Dendritic cell treated with granulocyte-macrophage colony-stimulating factor and Interleukin-4, amounts not matched to agents 40 ng/mL and 50 ng/mL, for 4 days (primary cell): ENCODE data around the gene PLP1.

ENCODE experiments used
- H3K27ac Mint-ChIP-seq: one replicate; pipeline ENCODE4 v1.8.0; 2022; ENCODE audit warnings: mild to moderate bottlenecking, mixed read lengths
- H3K27me3 Mint-ChIP-seq: one replicate; pipeline ENCODE4 v1.8.0; 2022; ENCODE audit warnings: mild to moderate bottlenecking, mixed read lengths
- H3K36me3 Mint-ChIP-seq: one replicate; pipeline ENCODE4 v1.8.0; 2022; ENCODE audit warnings: low read depth, mixed read lengths
- H3K4me1 Mint-ChIP-seq: one replicate; pipeline ENCODE4 v1.8.0; 2022; ENCODE audit warnings: low read depth, mixed read lengths
- H3K4me3 Mint-ChIP-seq: one replicate; pipeline ENCODE4 v1.8.0; 2022; ENCODE audit warnings: mild to moderate bottlenecking, moderate library complexity, mixed read lengths
- H3K9me3 Mint-ChIP-seq: one replicate; pipeline ENCODE4 v1.8.0; 2022; ENCODE audit warnings: mixed read lengths
- intact Hi-C: fragments of 100-400 bp; cut with micrococcal nuclease; formaldehyde crosslinking; loops from one replicate; pipeline ENCODE4 v1.15.0; 2022

Gene PLP1, protein sequence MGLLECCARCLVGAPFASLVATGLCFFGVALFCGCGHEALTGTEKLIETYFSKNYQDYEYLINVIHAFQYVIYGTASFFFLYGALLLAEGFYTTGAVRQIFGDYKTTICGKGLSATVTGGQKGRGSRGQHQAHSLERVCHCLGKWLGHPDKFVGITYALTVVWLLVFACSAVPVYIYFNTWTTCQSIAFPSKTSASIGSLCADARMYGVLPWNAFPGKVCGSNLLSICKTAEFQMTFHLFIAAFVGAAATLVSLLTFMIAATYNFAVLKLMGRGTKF

DNA sequence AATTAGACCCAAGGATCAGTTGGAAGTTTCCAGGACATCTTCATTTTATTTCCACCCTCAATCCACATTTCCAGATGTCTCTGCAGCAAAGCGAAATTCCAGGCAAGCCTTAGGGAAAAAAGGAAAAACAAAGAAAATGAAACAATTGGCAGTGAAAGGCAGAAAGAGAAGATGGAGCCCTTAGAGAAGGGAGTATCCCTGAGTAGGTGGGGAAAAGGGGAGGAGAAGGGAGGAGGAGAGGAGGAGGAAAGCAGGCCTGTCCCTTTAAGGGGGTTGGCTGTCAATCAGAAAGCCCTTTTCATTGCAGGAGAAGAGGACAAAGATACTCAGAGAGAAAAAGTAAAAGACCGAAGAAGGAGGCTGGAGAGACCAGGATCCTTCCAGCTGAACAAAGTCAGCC lies at the start of gene PLP1:
Gene PLP1 (plus strand): TSS at position 295 of the 400 bp plus-strand sequence. CDS start 156 bp downstream, outside the sequence.
- H3K4me1 Mint-ChIP-seq: no peaks in the 10 kb centered on the region
- H3K9me3 Mint-ChIP-seq: no peaks in the 10 kb centered on the region
- intact Hi-C loops: no loop called here
- H3K27ac Mint-ChIP-seq: no peak within 1 kb of the TSS
- H3K27me3 Mint-ChIP-seq: no peaks in the 10 kb centered on the region
- H3K4me3 Mint-ChIP-seq: no peak within 1 kb of the TSS
- no peaks in the 10 kb centered on the region for H3K36me3 Mint-ChIP-seq

DNA sequence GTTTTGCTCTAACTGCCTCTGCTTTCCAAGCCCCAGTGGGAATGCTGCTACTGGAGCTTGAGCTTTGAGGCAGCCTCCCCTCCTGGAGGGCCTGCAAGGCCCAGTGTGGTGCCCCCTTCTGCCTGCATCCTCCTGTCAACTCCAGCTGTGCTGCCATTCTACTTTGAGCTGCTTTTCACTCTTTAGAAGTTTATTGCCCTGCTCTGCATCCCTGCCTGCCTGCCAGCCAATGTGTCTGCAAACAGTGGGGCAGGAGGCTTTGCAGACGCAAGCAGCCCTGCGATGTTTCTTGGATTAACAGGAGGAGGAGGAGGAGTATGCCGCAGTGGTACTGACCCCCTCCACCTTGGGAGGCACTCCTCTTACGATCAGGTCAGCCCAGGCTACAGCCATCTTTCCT lies 49.5 kb upstream of the PLP1 start:
- H3K27ac Mint-ChIP-seq: no peak overlapping the region
- peaks cover 30% of the 10 kb centered on the region for H3K4me1 Mint-ChIP-seq
- H3K36me3 Mint-ChIP-seq: no peaks in the 10 kb centered on the region
- H3K4me3 Mint-ChIP-seq: no peak overlapping the region
- intact Hi-C loops: no loop called here
- no peaks in the 10 kb centered on the region for H3K27me3 Mint-ChIP-seq
- no peaks in the 10 kb centered on the region for H3K9me3 Mint-ChIP-seq

DNA sequence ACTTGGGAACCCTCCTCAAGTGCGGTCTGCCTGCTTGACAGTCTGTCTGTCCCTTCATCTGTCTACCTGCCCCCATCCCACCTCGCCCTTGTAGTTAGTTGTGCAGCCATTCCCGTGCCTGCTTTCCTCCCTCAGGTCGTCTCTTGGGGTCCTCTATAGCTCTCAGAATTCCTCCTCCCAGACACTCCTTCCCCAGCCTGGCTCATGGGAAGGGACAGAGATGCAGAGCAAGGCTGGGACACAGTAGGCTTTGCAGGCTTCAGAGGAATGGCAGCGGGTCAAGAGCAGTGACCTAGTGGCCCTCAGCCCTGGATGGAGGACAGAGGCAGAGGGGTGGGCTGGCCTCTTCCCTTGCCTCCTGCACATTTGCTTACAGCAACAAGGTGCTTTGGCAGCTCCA lies 47.6 kb upstream of the PLP1 start:
- Mint-ChIP-seq H3K36me3 (no peaks in the 10 kb centered on the region), H3K27me3 (no peaks in the 10 kb centered on the region)
- intact Hi-C loops: no loop called here

DNA sequence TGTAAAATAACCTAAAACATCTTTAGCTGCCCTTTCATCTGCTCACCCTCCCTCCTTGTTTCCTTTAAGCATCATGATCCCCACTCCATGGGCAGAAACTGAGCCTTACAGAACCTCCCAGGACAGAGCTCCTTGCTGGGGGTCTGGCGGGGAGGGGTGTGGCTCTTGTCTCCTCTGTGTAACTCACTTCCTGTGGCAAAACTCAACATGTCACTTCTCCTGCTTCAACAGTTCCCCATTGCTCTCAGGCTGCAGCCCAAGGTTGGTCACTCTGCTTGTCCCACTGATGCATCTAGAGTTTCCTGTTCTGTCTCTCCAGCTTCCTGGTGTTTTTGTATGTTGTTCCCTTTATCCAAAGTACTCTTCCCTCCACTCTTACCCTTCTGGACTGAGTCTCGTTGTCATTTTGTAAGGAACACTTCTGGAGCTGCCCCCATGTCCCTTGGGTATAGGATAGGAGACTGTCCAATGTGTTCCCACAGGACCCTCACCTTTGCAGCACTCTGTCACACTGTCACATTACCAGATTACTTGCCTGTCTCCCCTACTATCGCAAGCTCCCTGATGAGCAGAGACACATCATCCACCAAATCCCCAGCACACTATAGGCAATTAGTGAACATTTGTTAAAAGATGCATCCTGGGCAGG lies 46.4 kb upstream of the PLP1 start:
- Mint-ChIP-seq H3K27me3 (no peaks in the 10 kb centered on the region), H3K36me3 (no peaks in the 10 kb centered on the region), H3K4me1 (peaks cover 31% of the 10 kb centered on the region), H3K27ac (peak overlapping the region; percentile 50), H3K4me3 (no peak overlapping the region), H3K9me3 (no peaks in the 10 kb centered on the region)
- intact Hi-C loops: no loop called here

More for the DNA sequence above, 47.6 kb upstream of the PLP1 start:
- Mint-ChIP-seq H3K4me1 (peaks cover 31% of the 10 kb centered on the region), H3K4me3 (no peak overlapping the region), H3K27ac (no peak overlapping the region), H3K9me3 (no peaks in the 10 kb centered on the region)

DNA sequence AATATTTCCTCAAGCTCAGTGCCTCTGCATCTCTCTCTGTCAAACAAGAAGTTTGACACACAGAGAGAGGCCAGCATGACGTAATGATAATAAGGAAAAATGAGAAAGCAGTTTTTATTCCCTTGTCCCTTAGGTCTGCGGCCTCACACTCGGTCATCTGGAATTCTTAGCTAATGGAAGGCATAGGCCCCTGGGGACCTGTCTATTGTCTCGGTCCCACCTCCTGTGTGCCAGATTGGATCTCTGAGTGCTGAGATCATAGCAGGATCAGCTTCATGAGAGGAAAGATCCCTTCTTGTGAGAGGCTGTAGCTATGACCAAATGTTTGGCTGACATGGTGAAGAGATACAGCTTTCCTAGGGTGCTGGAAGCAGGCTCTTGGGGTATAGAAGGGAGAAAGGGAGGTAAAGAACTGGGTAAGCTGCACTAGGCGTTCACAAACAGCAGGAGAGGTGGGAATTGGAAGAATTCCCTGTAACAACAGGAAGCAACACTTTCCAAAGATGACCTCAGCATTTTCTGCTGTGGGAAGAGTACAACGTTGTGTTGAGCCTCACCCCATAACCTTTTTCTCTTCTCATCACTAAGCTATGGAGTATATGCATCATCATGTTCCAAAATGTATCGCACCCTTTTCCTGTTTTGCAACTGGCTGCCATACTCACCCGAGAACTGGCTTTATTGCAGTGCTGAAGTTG lies 45.7 kb upstream of the PLP1 start:
- Mint-ChIP-seq H3K27me3 (no peaks in the 10 kb centered on the region), H3K4me1 (peaks cover 31% of the 10 kb centered on the region), H3K27ac (peak overlapping the region; percentile 24)

DNA sequence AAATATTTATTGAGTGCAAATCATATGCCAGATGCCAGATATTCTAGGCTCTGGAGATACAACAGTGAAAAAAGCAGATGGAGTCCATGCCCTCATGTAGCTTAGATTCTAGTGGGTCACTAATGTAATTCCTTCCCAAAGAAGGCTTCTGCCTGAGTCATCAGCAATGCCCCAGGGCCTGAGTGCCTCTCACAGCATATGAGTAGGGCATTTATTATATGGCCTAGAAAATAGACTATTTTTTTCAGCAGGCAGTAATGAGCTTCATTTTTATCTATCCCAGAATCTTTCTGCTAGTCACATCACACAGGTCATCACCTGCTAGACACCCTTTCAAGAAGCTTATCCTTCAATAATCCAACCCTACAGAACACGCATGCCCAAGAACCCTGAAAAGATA lies 43.6 kb upstream of the PLP1 start:
- no peaks in the 10 kb centered on the region for H3K36me3 Mint-ChIP-seq
- no peaks in the 10 kb centered on the region for H3K27me3 Mint-ChIP-seq
- no peak overlapping the region for H3K4me3 Mint-ChIP-seq
- H3K4me1 Mint-ChIP-seq: peaks cover 31% of the 10 kb centered on the region
- intact Hi-C loops: no loop called here
- no peaks in the 10 kb centered on the region for H3K9me3 Mint-ChIP-seq
- no peak overlapping the region for H3K27ac Mint-ChIP-seq

More for the DNA sequence above, 45.7 kb upstream of the PLP1 start:
- intact Hi-C loops: no loop called here
- no peak overlapping the region for H3K4me3 Mint-ChIP-seq
- no peaks in the 10 kb centered on the region for H3K36me3 Mint-ChIP-seq
- H3K9me3 Mint-ChIP-seq: no peaks in the 10 kb centered on the region

DNA sequence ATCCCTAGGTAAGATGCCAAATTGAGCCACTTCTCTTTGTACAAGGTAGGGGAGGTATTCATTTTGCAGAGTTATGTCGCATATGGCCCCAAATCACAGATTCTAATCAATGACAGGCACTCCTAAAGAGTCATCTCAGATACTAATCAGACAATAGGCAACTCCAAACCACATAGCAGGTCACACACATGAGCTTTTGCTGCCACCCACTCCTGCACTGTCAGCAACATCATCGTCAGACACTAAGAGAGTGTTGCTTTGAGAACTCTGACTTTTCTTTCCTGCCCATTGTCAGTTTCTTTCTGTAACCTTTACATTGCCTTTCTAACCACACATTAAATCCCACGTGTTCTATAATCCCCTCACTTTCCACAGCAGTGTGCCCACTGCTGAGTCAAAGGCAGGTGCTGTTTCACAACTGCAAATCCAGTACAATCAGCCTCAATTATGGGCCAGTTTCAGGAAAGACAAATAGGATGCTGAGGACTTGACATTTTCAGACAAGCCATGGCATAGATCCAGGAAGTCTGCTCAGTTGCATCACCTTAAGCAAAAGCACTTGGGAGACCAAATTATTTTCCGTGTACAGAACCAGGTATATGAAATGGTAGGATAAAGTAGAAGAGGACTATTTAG lies 42.4 kb upstream of the PLP1 start:
- no peak overlapping the region for H3K4me3 Mint-ChIP-seq
- no peaks in the 10 kb centered on the region for H3K27me3 Mint-ChIP-seq
- no peak overlapping the region for H3K27ac Mint-ChIP-seq
- no peaks in the 10 kb centered on the region for H3K36me3 Mint-ChIP-seq
- intact Hi-C loops: no loop called here
- H3K4me1 Mint-ChIP-seq: peaks cover 28% of the 10 kb centered on the region
- H3K9me3 Mint-ChIP-seq: no peaks in the 10 kb centered on the region

DNA sequence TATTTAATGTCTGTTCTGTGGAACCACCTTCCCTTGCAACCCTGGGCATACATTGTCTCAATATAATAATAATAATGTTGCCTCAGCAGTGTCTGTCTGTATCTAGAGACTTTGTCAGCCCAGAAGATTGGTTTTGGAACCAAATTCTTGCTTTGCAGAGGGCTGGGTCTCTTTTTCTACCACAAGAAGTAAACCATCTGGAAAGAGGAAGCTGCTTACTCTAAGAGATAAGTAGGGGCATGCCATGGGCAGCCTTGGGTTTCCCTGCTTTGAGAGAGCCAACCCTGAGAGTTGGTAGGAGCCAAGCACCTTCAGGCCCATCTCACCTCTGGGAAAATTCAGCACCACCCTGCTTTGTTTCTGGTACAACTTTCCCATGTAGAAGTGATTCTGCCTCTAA lies 38.9 kb upstream of the PLP1 start:
- intact Hi-C loops: no loop called here
- H3K27me3 Mint-ChIP-seq: no peaks in the 10 kb centered on the region
- no peaks in the 10 kb centered on the region for H3K4me1 Mint-ChIP-seq
- no peaks in the 10 kb centered on the region for H3K9me3 Mint-ChIP-seq
- H3K27ac Mint-ChIP-seq: no peak overlapping the region
- H3K36me3 Mint-ChIP-seq: no peaks in the 10 kb centered on the region
- no peak overlapping the region for H3K4me3 Mint-ChIP-seq

DNA sequence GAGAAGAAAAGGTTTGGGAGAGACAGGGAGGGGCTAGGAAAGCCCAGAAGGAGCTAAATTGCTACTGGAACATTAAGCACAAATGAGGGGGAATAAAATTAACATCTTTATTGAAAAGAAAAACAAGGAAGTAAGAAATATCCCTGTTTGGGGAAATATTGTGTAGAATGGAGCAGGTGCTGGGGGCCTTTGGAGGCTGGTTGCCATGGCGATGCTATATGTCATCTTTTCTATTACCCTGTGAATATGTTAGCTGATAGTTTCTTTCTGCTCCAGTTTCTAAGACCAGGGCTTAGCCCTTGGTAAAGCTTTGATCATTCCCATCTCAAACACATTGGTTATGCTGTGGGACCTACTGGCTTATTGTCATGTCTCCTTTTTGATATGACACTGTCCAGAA lies 37.2 kb upstream of the PLP1 start:
- H3K4me1 Mint-ChIP-seq: no peaks in the 10 kb centered on the region
- intact Hi-C loops: no loop called here
- no peaks in the 10 kb centered on the region for H3K36me3 Mint-ChIP-seq
- H3K27ac Mint-ChIP-seq: no peak overlapping the region
- no peaks in the 10 kb centered on the region for H3K9me3 Mint-ChIP-seq
- H3K27me3 Mint-ChIP-seq: no peaks in the 10 kb centered on the region
- no peak overlapping the region for H3K4me3 Mint-ChIP-seq

DNA sequence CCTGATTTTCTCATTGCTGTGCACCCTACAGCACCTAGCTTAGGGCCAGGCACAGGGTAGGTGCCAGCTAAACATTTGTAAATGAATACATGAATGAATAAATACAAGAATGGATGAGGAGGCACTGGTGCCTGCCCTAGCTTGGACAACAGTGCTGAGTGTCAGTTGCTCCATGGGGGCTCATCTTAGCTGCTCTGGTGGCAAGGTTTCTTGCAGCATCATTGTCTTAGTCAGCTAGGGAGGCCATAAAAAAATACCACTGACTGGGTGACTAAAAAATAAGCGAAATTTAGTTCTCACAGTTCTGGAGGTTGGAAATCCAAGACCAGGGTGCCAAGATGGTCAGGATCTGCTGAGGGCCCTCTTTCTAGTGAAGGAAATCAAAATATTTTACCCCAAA lies 34.8 kb upstream of the PLP1 start:
- no peaks in the 10 kb centered on the region for H3K4me1 Mint-ChIP-seq
- H3K4me3 Mint-ChIP-seq: no peak overlapping the region
- no peaks in the 10 kb centered on the region for H3K27me3 Mint-ChIP-seq
- H3K27ac Mint-ChIP-seq: no peak overlapping the region
- intact Hi-C loops: no loop called here
- no peaks in the 10 kb centered on the region for H3K36me3 Mint-ChIP-seq
- no peaks in the 10 kb centered on the region for H3K9me3 Mint-ChIP-seq

DNA sequence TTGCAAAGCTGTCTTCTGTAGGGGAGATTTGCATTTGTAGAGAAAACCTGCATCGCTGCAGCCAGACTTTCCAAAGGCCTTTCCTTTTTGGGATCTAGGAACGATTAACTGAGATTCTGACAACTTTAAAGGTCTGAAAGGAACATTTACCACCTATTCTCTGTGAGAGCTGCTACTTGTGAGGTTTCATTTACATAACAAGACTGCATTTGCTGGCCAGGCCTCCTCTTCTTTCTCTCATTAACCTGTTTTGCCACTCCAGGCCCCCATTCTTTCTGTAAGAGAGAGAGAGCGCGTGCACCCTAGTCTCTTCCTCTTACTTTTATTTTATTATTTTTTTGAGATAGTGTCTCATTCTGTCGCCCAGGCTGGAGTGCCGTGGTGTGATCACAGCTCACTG lies 34.3 kb upstream of the PLP1 start:
- no peaks in the 10 kb centered on the region for H3K36me3 Mint-ChIP-seq
- no peak overlapping the region for H3K4me3 Mint-ChIP-seq
- no peaks in the 10 kb centered on the region for H3K4me1 Mint-ChIP-seq
- no peaks in the 10 kb centered on the region for H3K9me3 Mint-ChIP-seq
- intact Hi-C loops: no loop called here
- no peak overlapping the region for H3K27ac Mint-ChIP-seq
- no peaks in the 10 kb centered on the region for H3K27me3 Mint-ChIP-seq

DNA sequence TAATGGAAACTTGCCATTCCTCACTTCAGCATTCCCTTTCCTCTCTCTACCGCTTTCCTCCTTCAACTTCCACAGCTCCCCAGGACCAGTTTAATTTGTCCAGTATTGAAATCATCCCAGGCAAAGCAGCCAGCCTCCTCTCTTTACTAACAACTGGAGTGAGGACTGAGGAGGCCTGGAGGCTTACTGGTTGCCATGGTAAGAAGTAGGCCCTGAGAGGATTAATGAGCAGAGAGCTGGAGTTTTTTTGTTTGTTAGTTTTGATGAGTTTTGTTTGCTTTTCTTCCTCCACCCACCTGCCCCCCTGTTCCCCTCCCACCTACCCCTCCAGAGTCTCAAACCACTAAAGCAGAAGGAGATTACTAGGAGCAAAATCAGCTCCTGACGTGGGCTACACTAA lies 29.5 kb upstream of the PLP1 start:
- no peak overlapping the region for H3K4me3 Mint-ChIP-seq
- intact Hi-C loops: no loop called here
- H3K27ac Mint-ChIP-seq: no peak overlapping the region
- H3K9me3 Mint-ChIP-seq: no peaks in the 10 kb centered on the region
- H3K36me3 Mint-ChIP-seq: no peaks in the 10 kb centered on the region
- H3K27me3 Mint-ChIP-seq: no peaks in the 10 kb centered on the region
- H3K4me1 Mint-ChIP-seq: no peaks in the 10 kb centered on the region

DNA sequence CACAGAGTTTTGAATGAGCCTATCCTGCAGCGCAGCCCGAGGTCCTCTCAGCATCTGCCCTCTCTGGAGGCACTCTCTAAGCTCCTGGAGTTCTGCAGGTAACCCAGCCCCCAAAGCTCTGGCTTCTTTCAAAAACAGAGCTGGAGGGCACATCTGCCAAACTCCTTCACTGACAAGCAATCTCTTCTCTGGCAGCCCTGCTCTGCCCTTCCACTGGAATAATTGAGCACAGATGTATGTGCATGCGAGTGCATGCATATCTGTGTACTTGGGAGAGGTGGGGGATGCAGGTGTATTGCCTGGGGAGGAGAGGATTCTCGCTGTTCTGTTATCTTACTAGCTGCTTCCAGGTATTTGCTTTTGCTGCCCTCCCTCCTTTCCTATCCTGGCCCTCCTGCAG lies 22.2 kb upstream of the PLP1 start:
- H3K4me3 Mint-ChIP-seq: no peak overlapping the region
- H3K9me3 Mint-ChIP-seq: peaks cover 8% of the 10 kb centered on the region
- H3K4me1 Mint-ChIP-seq: no peaks in the 10 kb centered on the region
- H3K27me3 Mint-ChIP-seq: no peaks in the 10 kb centered on the region
- intact Hi-C loops: no loop called here
- no peak overlapping the region for H3K27ac Mint-ChIP-seq
- H3K36me3 Mint-ChIP-seq: no peaks in the 10 kb centered on the region

DNA sequence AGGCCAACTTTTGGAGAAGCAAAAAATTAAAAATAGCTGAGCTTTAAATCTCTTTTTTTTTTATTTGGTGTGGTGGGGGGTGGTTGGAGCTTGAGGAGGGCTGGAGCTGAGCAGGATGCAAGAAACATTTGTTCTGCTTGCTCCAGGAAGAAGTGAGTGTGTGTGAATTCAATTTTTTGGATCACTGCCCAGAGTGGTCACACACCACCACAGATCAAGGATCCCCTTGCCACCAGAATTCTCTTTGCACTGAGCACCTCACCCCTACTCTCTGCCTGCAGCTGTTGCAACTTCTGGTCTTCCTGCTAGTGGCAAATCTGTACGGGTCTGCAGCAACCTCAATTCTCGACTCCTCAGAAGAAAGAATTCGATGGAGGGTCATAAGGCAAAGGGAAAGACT lies 19.9 kb upstream of the PLP1 start:
- intact Hi-C loops: no loop called here
- no peaks in the 10 kb centered on the region for H3K27me3 Mint-ChIP-seq
- H3K36me3 Mint-ChIP-seq: no peaks in the 10 kb centered on the region
- peaks cover 9% of the 10 kb centered on the region for H3K9me3 Mint-ChIP-seq
- no peaks in the 10 kb centered on the region for H3K4me1 Mint-ChIP-seq
- H3K27ac Mint-ChIP-seq: no peak overlapping the region
- H3K4me3 Mint-ChIP-seq: no peak overlapping the region
